Thyroid gland (tissue), 4 donors: ENCODE measurements around the gene MAP6.

Experiments used
- POLR2A ChIP-seq, 2 donors: fragments of 450-650 bp; IDR thresholded peaks; one replicate each; pipeline ENCODE4 v1.6.1; 2017; ENCODE audit warnings: antibody characterized with exemption in 2 of 2, mild to moderate bottlenecking in 2 of 2, moderate library complexity in 1 of 2
- TF ChIP-seq, protein P1 (sequence below), 6 experiments: fragments of 200-600 bp in 3 of 6; fragments of 450-650 bp in 3 of 6; sonication (generic) in 3 of 6; IDR thresholded peaks; one replicate each; pipeline ENCODE4 v1.5.1; 2016 to 2019; ENCODE audit warnings: antibody characterized with exemption in 6 of 6, mild to moderate bottlenecking in 2 of 6, inconsistent platforms in 1 of 6, moderate library complexity in 1 of 6

DNA sequence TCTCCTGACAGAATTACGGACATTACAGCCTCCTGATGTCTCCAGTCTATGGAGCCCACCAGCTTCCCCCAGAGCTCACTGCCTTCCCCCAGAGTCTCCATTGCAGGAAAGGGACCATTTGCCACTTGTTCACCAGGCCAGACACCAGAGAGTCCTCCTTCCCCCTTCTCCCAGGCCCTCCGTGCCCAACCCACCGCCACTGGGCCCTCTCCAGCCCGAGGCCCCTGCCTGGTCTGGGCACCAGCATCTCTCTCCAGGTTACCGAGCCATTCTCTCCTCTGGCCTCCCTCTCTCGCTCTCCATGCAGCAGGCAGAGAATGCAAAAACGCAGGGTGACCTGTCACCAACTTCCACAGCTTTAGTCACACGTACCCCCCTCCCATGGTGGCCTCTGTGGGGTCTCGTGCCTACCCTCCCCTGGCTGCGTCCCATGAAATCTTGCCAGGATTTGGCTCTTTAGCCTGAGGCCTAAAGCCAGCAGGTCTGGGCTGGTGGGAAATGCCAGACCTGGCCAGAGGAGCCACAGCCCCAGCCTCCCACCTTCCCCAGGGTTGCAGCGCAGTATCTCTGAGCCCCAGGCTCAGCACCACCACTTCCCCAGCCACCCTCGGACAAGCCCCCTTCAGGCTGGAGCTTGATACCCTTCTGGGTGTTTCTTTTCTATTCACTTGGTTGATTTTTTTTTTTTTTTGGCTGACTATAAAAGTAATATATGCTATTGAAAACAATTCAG is 113.6 kb downstream of the MAP6 start:
- TF ChIP-seq, protein P1, sequence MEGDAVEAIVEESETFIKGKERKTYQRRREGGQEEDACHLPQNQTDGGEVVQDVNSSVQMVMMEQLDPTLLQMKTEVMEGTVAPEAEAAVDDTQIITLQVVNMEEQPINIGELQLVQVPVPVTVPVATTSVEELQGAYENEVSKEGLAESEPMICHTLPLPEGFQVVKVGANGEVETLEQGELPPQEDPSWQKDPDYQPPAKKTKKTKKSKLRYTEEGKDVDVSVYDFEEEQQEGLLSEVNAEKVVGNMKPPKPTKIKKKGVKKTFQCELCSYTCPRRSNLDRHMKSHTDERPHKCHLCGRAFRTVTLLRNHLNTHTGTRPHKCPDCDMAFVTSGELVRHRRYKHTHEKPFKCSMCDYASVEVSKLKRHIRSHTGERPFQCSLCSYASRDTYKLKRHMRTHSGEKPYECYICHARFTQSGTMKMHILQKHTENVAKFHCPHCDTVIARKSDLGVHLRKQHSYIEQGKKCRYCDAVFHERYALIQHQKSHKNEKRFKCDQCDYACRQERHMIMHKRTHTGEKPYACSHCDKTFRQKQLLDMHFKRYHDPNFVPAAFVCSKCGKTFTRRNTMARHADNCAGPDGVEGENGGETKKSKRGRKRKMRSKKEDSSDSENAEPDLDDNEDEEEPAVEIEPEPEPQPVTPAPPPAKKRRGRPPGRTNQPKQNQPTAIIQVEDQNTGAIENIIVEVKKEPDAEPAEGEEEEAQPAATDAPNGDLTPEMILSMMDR (IDR thresholded peaks at IDR 0.05) = no peak
- no peak for TF ChIP-seq POLR2A (IDR thresholded peaks at IDR 0.05)
